Keratinocyte (primary cell): ENCODE results near the gene SH3PXD2A. TPM values are rescaled to one million over a fixed set of nuclear protein-coding genes. Genes with fewer than 3 reads are reported as not detected.
A peak's percentile ranks its signal among the peaks of the same experiment; 100 is the strongest.

ENCODE experiments used
- DNase-seq: peaks from one replicate; pipeline ENCODE4 v3.0.0-alpha.2; 2011; ENCODE audit warnings: low read depth, missing footprints, low spot score
- FAIRE-seq: peaks from 2 replicates; lab custom pipeline; 2011; peaks lifted over from hg19 to GRCh38; lab: Jason Lieb, UNC
- H2AFZ ChIP-seq: 2 replicates; pipeline ENCODE4 v1.6.0; 2012; ENCODE audit warnings: low read length, control low read depth, inconsistent platforms; ENCODE audit not compliant: control insufficient read depth
- H3K27ac ChIP-seq: 2 replicates; pipeline ENCODE4 v1.5.1; 2011; ENCODE audit warnings: low read length; ENCODE audit not compliant: control insufficient read depth, insufficient read depth
- H3K27me3 ChIP-seq: 3 replicates; pipeline ENCODE4 v1.6.0; 2011; ENCODE audit warnings: low read length; ENCODE audit not compliant: control insufficient read depth, insufficient read depth; ENCODE audit errors: extremely low read depth
- H3K36me3 ChIP-seq, 2 experiments: 2 replicates in 1 of 2; 3 replicates in 1 of 2; pipeline ENCODE4 v1.5.1; 2011; ENCODE audit warnings: low read length in 2 of 2, mild to moderate bottlenecking in 1 of 2; ENCODE audit not compliant: control insufficient read depth in 2 of 2, insufficient read depth in 2 of 2; ENCODE audit errors: extremely low read depth in 1 of 2
- H3K4me1 ChIP-seq: 3 replicates; pipeline ENCODE4 v1.5.1; 2011; ENCODE audit warnings: low read length; ENCODE audit not compliant: control insufficient read depth, insufficient read depth; ENCODE audit errors: extremely low read depth
- H3K4me2 ChIP-seq: 3 replicates; pipeline ENCODE4 v1.6.0; 2011; ENCODE audit warnings: low read depth, low read length; ENCODE audit not compliant: control insufficient read depth, insufficient read depth; ENCODE audit errors: extremely low read depth
- H3K4me3 ChIP-seq, 3 experiments: fragments of 200-600 bp in 1 of 3; sonication (generic) in 1 of 3; 2 replicates in 2 of 3; 3 replicates in 1 of 3; pipeline ENCODE4 v1.5.1; 2011 to 2016; ENCODE audit warnings: low read length in 3 of 3, mild to moderate bottlenecking in 3 of 3, control low read depth in 2 of 3, inconsistent platforms in 1 of 3, low read depth in 1 of 3, mixed read lengths in 1 of 3, mixed run types in 1 of 3, moderate library complexity in 1 of 3; ENCODE audit not compliant: control insufficient read depth in 2 of 3, insufficient read depth in 2 of 3; ENCODE audit errors: extremely low read depth in 1 of 3
- H3K79me2 ChIP-seq: 2 replicates; pipeline ENCODE4 v1.6.0; 2012; ENCODE audit warnings: low read length; ENCODE audit not compliant: control insufficient read depth, insufficient read depth
- H3K9ac ChIP-seq: 3 replicates; pipeline ENCODE4 v1.6.0; 2011; ENCODE audit warnings: low read length; ENCODE audit not compliant: control insufficient read depth, insufficient read depth; ENCODE audit errors: extremely low read depth
- H3K9me1 ChIP-seq: 3 replicates; pipeline ENCODE4 v1.6.0; 2011; ENCODE audit warnings: low read length; ENCODE audit not compliant: control insufficient read depth, insufficient read depth; ENCODE audit errors: extremely low read depth
- H3K9me3 ChIP-seq: 2 replicates; pipeline ENCODE4 v1.5.1; 2012; ENCODE audit warnings: low read depth, low read length; ENCODE audit not compliant: control insufficient read depth
- H4K20me1 ChIP-seq: 3 replicates; pipeline ENCODE4 v1.6.0; 2011; ENCODE audit warnings: low read length; ENCODE audit not compliant: control insufficient read depth, insufficient read depth; ENCODE audit errors: extremely low read depth
- EZH2 ChIP-seq: IDR thresholded peaks from one replicate; pipeline ENCODE4 v1.6.1; 2012; ENCODE audit warnings: inconsistent platforms, mild to moderate bottlenecking, low read length, moderate library complexity
- dilution Hi-C: fragments of 300-500 bp; cut with MboI; formaldehyde crosslinking; loops from one replicate; pipeline ENCODE4 v1.7.0; 2020; ENCODE audit warnings: low sequenced_read_pairs; ENCODE audit not compliant: extremely low pct_ligation_motif_present
- polyA plus RNA-seq, 5 experiments: library from polyadenylated mRNA; depleted of rRNA in 3 of 5; stranded (reverse) in 3 of 5; stranded (forward) in 1 of 5; unstranded in 1 of 5; fragments of >200 nt; gene quantifications; 1 replicate in 1 of 5; 2 replicates in 3 of 5; 3 replicates in 1 of 5; pipeline versions ENCODE4 v1.2.1 to v1.2.3, GENCODE V29; 2011 to 2012; ENCODE audit warnings: missing spikeins in 2 of 5, low read depth in 1 of 5, low replicate concordance in 1 of 5
- TF ChIP-seq, protein P1 (sequence below), 3 experiments: IDR thresholded peaks in 1 of 3; conservative IDR thresholded peaks in 1 of 3; optimal IDR thresholded peaks in 1 of 3; 2 replicates in 2 of 3; 3 replicates in 1 of 3; pipeline versions ENCODE3 to v1.5.1; 2011; ENCODE audit warnings: low read length in 3 of 3, mild to moderate bottlenecking in 3 of 3, moderate library complexity in 2 of 3, control low read depth in 1 of 3, inconsistent platforms in 1 of 3; ENCODE audit not compliant: insufficient read depth in 2 of 3; ENCODE audit errors: extremely low read depth in 1 of 3

Gene SH3PXD2A
- polyA plus RNA-seq, 1 donor (not counting 4 experiments of a cell fraction or from before 2014, with no cell fraction given) = 33.9 TPM

DNA sequence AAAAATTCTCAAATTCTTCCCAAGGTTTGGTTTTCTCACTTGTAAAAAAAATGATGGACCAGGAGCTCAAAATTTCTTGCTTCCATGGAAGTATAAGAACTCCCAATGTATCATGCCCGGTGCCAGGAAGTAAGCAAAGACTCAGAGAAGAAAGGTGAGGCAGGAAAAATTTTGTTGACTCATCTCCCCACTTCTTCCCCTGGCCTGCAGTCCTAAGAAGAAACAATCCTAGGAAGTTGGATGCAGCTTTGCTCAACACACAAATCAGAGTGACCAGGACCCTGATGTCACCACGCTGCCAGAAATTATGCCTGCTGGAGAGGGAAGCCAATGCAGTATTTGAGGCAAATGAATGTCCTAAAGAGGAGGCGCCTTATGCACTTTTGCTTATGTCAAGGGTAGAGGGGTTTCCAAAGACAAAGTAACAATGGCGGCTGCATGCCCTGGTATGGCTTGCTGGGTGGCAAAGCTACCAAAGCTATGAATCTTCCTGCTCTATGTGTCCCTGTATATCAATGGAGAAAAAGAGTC lies 198.2 kb downstream of the SH3PXD2A start:
- peak; percentile 44 for FAIRE-seq
- Histone ChIP-seq H3K4me1 (peaks cover 28% of the 10 kb centered on the region), H3K9ac (no peak overlapping the region), H4K20me1 (peaks cover 19% of the 10 kb centered on the region), H3K79me2 (peaks cover 67% of the 10 kb centered on the region), H3K9me1 (no peaks in the 10 kb centered on the region), H3K9me3 (no peaks in the 10 kb centered on the region), H3K4me2 (no peak overlapping the region), H3K4me3 (no peak overlapping the region), H3K27ac (no peak overlapping the region), H2AFZ (no peak overlapping the region), H3K27me3 (no peaks in the 10 kb centered on the region), H3K36me3 (peaks cover 52% of the 10 kb centered on the region in 2 experiments)
- TF ChIP-seq EZH2 = no peak
- TF ChIP-seq, protein P1, sequence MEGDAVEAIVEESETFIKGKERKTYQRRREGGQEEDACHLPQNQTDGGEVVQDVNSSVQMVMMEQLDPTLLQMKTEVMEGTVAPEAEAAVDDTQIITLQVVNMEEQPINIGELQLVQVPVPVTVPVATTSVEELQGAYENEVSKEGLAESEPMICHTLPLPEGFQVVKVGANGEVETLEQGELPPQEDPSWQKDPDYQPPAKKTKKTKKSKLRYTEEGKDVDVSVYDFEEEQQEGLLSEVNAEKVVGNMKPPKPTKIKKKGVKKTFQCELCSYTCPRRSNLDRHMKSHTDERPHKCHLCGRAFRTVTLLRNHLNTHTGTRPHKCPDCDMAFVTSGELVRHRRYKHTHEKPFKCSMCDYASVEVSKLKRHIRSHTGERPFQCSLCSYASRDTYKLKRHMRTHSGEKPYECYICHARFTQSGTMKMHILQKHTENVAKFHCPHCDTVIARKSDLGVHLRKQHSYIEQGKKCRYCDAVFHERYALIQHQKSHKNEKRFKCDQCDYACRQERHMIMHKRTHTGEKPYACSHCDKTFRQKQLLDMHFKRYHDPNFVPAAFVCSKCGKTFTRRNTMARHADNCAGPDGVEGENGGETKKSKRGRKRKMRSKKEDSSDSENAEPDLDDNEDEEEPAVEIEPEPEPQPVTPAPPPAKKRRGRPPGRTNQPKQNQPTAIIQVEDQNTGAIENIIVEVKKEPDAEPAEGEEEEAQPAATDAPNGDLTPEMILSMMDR (optimal IDR thresholded peaks at IDR 0.05 in 1 of 3, IDR thresholded peaks at IDR 0.05 in 1 of 3, conservative IDR thresholded peaks at IDR 0.05 in 1 of 3; ENCODE audit: extremely low read depth in 1 of 3, insufficient read depth in 2 of 3, low read length in 3 of 3) = no peak
- DNase-seq = no peak
- dilution Hi-C loops = no loop called here

DNA sequence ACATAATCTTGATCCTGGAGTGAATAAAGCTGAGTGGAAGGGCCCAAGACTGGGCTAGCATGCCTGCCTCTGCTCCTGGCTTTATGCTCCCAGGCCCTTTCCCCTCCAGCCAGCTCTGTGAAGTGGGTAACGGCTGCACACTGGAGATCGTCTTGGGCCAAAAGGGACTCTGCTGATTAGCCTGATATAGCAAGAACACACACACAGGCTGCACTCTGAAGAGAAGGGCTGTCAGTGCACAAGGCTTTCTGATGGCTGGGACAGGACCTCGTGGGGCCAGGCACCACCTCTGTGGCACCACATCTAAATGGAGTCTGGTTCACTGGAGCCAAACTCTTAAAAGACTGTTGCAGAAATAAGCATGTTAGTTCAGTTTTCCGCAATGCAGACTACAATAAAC lies 200.5 kb downstream of the SH3PXD2A start:
- H3K79me2 ChIP-seq = peaks cover 79% of the 10 kb centered on the region
- FAIRE-seq = no peak
- no peak for DNase-seq
- no peak overlapping the region for H3K4me2 ChIP-seq
- no peak overlapping the region for H3K4me3 ChIP-seq
- H2AFZ ChIP-seq = no peak overlapping the region
- peaks cover 58 to 60% of the 10 kb centered on the region in 2 experiments for H3K36me3 ChIP-seq
- no peak overlapping the region for H3K9ac ChIP-seq
- H3K27me3 ChIP-seq = no peaks in the 10 kb centered on the region
- TF ChIP-seq, protein P1 (optimal IDR thresholded peaks at IDR 0.05 in 1 of 3, IDR thresholded peaks at IDR 0.05 in 1 of 3, conservative IDR thresholded peaks at IDR 0.05 in 1 of 3; ENCODE audit: extremely low read depth in 1 of 3, insufficient read depth in 2 of 3, low read length in 3 of 3) = no peak
- TF ChIP-seq EZH2 = no peak
- no peaks in the 10 kb centered on the region for H3K9me3 ChIP-seq
- no peak overlapping the region for H3K27ac ChIP-seq
- H3K4me1 ChIP-seq = peaks cover 14% of the 10 kb centered on the region
- H3K9me1 ChIP-seq = no peaks in the 10 kb centered on the region
- dilution Hi-C loops = no loop called here
- H4K20me1 ChIP-seq = peaks cover 35% of the 10 kb centered on the region
